Spleen (tissue), 7 donors: ENCODE data around the gene PITPNB.

Experiments used
- POLR2A ChIP-seq, 3 donors: fragments of 450-650 bp; IDR thresholded peaks; one replicate each; pipeline ENCODE4 v1.5.1; 2017; ENCODE audit warnings: antibody characterized with exemption in 3 of 3, mild to moderate bottlenecking in 1 of 3
- TF ChIP-seq, protein P1 (sequence below), 11 experiments: fragments of 200-600 bp in 7 of 11; fragments of 450-650 bp in 4 of 11; sonication (generic) in 4 of 11; IDR thresholded peaks in 8 of 11; conservative IDR thresholded peaks in 3 of 11; 1 replicate in 7 of 11; 2 replicates in 4 of 11; pipeline versions ENCODE4 v1.4.0 to v1.8.0; 2016 to 2021; ENCODE audit warnings: antibody characterized with exemption in 11 of 11, inconsistent platforms in 4 of 11, mild to moderate bottlenecking in 1 of 11
- donor health status: DM: no; HTN: no; CAD: no; lungs with moderate emphysema.
- donor health status: DM: no; HTN: no; CAD: no.
- donor health status: DM: no; HTN: no; CAD: no.

DNA sequence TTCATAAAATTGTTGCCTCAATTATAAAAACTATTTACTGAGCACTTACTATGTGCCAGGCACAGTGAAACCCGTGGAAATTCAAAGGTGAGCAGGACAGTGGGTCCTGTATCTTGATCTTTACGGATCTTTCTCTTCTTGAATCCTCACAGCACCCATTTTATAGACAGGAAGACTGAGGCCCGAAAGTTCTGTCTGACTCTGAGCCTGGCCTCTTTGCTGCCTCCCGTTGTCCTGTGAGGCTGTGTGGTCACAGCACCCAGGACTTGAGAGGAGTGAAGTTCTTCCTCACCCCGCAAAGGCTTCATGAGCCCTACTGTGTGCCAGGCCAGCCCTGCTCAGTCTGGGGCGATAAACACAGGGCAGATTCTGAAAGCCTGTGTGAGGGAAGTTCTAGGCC is 104.1 kb downstream of the PITPNB start:
- TF ChIP-seq, protein P1, sequence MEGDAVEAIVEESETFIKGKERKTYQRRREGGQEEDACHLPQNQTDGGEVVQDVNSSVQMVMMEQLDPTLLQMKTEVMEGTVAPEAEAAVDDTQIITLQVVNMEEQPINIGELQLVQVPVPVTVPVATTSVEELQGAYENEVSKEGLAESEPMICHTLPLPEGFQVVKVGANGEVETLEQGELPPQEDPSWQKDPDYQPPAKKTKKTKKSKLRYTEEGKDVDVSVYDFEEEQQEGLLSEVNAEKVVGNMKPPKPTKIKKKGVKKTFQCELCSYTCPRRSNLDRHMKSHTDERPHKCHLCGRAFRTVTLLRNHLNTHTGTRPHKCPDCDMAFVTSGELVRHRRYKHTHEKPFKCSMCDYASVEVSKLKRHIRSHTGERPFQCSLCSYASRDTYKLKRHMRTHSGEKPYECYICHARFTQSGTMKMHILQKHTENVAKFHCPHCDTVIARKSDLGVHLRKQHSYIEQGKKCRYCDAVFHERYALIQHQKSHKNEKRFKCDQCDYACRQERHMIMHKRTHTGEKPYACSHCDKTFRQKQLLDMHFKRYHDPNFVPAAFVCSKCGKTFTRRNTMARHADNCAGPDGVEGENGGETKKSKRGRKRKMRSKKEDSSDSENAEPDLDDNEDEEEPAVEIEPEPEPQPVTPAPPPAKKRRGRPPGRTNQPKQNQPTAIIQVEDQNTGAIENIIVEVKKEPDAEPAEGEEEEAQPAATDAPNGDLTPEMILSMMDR (IDR thresholded peaks at IDR 0.05 in 8 of 11, conservative IDR thresholded peaks at IDR 0.05 in 3 of 11) = no peak
- no peak for TF ChIP-seq POLR2A (IDR thresholded peaks at IDR 0.05)
